ENCODE measurements around the gene CDH23.

DNA sequence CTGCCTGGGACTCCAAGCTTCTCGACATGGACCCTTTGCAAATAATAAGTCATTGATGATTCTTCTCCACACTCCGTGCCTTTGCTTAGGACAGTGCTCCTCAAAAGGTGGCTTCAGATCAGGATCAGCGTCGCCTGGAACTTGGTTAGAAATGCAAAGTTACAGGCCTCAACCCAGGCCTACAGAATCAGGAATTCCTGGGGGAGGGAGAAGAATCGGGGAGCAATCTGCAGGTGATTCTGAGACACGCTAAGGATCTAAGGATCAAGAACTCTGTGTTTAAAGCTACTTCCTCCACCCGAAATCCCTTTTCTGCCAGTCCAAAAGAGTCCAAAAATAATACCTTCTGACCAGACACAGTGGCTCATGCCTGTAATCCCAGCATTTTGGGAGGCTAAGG, 244.7 kb downstream of the CDH23 start:
- no peak for TF ChIP-seq POLR2AphosphoS5 (IDR thresholded peaks at IDR 0.05; ENCODE audit: low read depth, low read length)
- TF ChIP-seq SIN3A (IDR thresholded peaks at IDR 0.05; ENCODE audit: borderline replicate concordance, insufficient read depth, low read length), result no peak
